Ascending aorta (tissue), 2 donors: ENCODE results near the gene MEGF8. TPM values are rescaled to one million over a fixed set of nuclear protein-coding genes. Genes with fewer than 3 reads are reported as not detected.

Experiments
- DNase-seq, 2 donors: peaks; one replicate each; pipeline ENCODE4 v3.0.0-alpha.2; 2019; ENCODE audit warnings: low spot score in 2 of 2
- H3K27ac ChIP-seq, 2 donors: fragments of 200-600 bp; sonication (generic); one replicate each; pipeline ENCODE4 v1.5.1; 2016 to 2017; ENCODE audit warnings: mild to moderate bottlenecking in 1 of 2
- H3K27me3 ChIP-seq: fragments of 200-600 bp; sonication (generic); one replicate; pipeline ENCODE4 v1.5.1; 2017
- H3K36me3 ChIP-seq, 2 donors: fragments of 200-600 bp; sonication (generic); one replicate each; pipeline ENCODE4 v1.5.1; 2016
- H3K4me1 ChIP-seq, 2 donors: fragments of 200-600 bp; sonication (generic); one replicate each; pipeline ENCODE4 v1.5.1; 2016 to 2017; ENCODE audit warnings: mild to moderate bottlenecking in 1 of 2
- H3K4me3 ChIP-seq, 2 donors: fragments of 200-600 bp; sonication (generic); one replicate each; pipeline ENCODE4 v1.5.1; 2016 to 2017; ENCODE audit warnings: mild to moderate bottlenecking in 1 of 2
- H3K9me3 ChIP-seq, 2 donors: fragments of 200-600 bp; sonication (generic); one replicate each; pipeline ENCODE4 v1.5.1; 2016
- intact Hi-C: fragments of 100-400 bp; cut with DNase I; formaldehyde crosslinking; loops from one replicate; pipeline ENCODE4 v1.15.1; 2023
- total RNA-seq: library from RNA; depleted of rRNA; stranded (reverse); fragments of >200 nt; gene quantifications from one replicate; pipeline ENCODE4 v1.1.0, GENCODE V29; 2016
- TF ChIP-seq, protein P1 (sequence below), 3 experiments: fragments of 200-600 bp in 2 of 3; fragments of 450-650 bp in 1 of 3; sonication (generic) in 2 of 3; IDR thresholded peaks; one replicate each; pipeline ENCODE4 v1.5.1; 2016 to 2019; ENCODE audit warnings: antibody characterized with exemption in 3 of 3, mild to moderate bottlenecking in 1 of 3, moderate library complexity in 1 of 3

MEGF8 gene
- total RNA-seq, 1 donor from 2014 or later, result 61.8 TPM

DNA sequence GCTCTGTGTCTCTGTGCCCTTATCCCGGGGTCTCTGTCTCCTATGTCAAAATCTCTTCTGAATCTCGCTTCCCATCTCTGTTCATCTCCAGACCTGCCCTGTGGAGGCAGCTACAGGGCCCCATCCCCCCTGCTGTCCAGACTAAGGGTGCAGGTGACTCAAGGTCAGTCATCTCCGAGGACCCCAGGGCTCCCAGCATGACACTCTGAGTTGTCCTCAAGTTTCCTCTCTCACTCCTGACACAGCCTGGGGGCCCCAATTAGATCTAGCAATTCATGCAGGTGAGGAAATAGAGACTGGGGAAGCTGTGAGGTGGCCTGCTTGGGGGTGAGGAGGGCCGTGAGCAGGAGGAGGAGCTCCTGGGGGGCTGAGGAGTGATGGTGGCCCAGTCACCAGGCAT lies 66.7 kb downstream of the MEGF8 start:
- Histone ChIP-seq H3K4me1 (peaks cover 0 to 7% of the 10 kb centered on the region in 2 donors), H3K27ac (no peak overlapping the region), H3K4me3 (no peak overlapping the region), H3K36me3 (no peaks in the 10 kb centered on the region), H3K27me3 (peaks cover 19% of the 10 kb centered on the region), H3K9me3 (no peaks in the 10 kb centered on the region)
- DNase-seq, result no peak
- intact Hi-C loops, result no loop called here
- TF ChIP-seq, protein P1, sequence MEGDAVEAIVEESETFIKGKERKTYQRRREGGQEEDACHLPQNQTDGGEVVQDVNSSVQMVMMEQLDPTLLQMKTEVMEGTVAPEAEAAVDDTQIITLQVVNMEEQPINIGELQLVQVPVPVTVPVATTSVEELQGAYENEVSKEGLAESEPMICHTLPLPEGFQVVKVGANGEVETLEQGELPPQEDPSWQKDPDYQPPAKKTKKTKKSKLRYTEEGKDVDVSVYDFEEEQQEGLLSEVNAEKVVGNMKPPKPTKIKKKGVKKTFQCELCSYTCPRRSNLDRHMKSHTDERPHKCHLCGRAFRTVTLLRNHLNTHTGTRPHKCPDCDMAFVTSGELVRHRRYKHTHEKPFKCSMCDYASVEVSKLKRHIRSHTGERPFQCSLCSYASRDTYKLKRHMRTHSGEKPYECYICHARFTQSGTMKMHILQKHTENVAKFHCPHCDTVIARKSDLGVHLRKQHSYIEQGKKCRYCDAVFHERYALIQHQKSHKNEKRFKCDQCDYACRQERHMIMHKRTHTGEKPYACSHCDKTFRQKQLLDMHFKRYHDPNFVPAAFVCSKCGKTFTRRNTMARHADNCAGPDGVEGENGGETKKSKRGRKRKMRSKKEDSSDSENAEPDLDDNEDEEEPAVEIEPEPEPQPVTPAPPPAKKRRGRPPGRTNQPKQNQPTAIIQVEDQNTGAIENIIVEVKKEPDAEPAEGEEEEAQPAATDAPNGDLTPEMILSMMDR (IDR thresholded peaks at IDR 0.05), result no peak

DNA sequence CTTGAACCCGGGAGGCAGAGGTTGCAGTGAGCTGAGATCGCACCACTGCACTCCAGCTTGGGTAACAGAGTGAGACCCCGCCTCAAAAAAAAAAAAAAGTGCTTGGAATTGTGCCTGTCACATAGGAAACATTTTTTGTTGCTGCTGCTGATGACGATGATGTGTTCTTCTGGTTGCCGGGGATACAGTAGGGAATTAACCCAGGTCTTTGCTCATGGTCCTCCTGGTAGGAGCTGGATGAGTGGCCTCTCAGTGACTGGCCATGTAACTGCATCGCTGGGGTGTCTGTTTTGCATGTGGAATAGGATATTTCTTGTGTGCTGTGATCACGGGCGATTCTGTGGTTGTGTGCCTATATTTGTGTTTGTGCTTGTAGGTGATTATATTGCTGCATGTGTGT lies 69.3 kb downstream of the MEGF8 start:
- H3K27ac ChIP-seq, result no peak overlapping the region
- H3K27me3 ChIP-seq, result peaks cover 7% of the 10 kb centered on the region
- no peak overlapping the region for H3K4me3 ChIP-seq
- DNase-seq, result no peak
- H3K36me3 ChIP-seq, result no peaks in the 10 kb centered on the region
- no peaks in the 10 kb centered on the region for H3K9me3 ChIP-seq
- intact Hi-C loops, result loop anchor here (5.0 kb wide), 1 partner anchor 317 kb away; the partner anchor contains the start of gene ZNF574
- H3K4me1 ChIP-seq, result peaks cover 7 to 11% of the 10 kb centered on the region in 2 donors
- TF ChIP-seq, protein P1 (IDR thresholded peaks at IDR 0.05), result no peak

DNA sequence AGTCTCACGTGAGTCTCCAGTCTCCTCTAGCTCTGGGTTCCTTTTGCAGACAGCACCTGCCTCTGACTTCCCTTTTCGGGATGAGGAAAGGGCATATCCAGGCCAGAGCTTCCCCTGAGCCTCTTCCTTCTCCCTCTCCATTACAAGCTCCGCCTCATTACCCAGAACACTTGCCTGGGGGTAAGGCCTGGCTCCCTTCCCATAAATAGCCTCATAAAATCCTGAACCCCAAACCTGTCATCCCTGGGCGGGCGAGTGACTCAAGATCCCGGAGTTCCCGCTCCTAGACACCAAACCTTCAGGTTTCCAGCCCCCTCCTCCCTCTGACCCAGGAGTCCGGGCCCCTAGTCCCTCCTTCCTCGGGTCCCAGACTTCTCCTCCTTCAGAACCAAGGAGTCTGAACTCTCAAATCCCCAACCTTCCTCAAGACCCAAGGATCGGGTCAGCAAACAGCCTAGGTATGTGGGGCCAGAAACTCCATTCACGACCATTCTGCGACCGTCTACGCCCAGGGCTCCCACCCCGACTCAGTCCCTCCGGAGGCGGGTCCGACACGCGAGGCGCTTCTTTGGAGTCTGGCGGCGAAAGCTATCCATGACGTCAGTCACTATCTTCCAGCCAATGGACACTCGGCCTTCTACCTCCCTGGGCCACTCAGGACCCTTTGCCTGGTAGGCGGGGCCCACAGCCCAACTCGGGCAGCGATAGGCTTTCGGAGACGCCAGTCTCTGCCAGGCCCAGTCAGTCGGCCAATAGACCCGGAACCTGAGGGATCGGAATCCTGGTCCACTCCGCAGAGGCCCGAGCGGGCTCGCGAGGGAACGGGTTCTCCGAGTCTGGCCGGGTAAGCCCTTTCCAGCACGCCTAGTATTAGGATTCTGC lies 71.2 kb downstream of the MEGF8 start:
- TF ChIP-seq, protein P1 (IDR thresholded peaks at IDR 0.05), result no peak
- Histone ChIP-seq H3K36me3 (no peaks in the 10 kb centered on the region), H3K27me3 (no peaks in the 10 kb centered on the region), H3K4me1 (peaks cover 7 to 14% of the 10 kb centered on the region in 2 donors), H3K4me3 (peak overlapping the region; percentile 54 to 68), H3K27ac (peak overlapping the region; percentile 70 to 76), H3K9me3 (no peaks in the 10 kb centered on the region)
- DNase-seq, result peak; percentile 98 to 99
- intact Hi-C loops, result loop anchor here (1.0 to 5.0 kb wide), 4 partner anchors 72 to 319 kb away; partner anchors contain the start of genes MEGF8 and ZNF574

DNA sequence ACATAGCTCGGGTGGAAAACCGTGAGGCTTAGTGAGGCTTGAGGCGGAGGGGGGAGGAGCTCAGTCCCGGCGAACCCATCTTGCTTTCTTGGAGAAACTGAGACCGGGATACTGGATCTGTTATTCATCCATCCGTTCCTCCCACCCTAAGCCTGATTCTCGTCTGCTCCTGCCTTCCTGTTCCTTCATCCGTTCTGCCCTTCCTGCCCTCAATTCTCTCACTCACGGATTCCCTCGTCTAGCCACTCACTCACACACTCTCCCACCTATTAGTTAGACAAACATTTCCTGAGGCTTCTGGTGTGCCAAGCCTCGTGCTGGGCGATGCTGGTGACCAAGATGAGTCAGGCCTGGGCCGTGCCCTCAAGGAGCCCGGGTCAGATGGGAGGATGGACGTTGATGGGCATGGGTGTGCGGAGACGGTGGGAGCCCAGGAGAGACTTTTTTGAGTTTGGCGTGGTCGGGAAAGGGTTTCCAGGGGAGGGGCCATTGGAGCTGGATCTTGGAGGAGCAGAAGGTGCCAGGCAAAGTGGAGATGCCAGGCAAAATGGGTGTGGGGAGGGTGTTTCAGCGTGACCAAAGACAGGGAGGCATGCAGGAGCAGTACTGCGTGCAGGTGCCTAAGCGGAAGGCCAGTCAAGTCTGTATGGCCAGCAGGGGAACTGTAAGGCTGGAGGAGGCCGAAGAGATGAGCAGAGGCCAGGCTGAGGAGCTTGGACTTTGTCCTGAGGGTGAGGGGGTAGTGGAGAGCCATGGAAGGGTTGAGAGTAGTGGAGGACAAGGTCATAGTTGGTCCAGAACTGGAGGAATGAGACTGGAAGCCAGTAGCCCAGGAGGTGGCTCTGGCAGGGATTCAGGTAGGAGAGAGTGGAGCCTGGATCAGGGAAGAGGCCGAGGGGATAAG lies 72.1 kb downstream of the MEGF8 start:
- Histone ChIP-seq H3K9me3 (no peaks in the 10 kb centered on the region), H3K4me3 (peak overlapping the region; percentile 54 to 68), H3K36me3 (no peaks in the 10 kb centered on the region), H3K4me1 (peaks cover 7 to 18% of the 10 kb centered on the region in 2 donors), H3K27me3 (no peaks in the 10 kb centered on the region), H3K27ac (peak overlapping the region; percentile 70 to 76)
- intact Hi-C loops, result loop anchor here (1.0 to 5.0 kb wide), 4 partner anchors 73 to 320 kb away; partner anchors contain the start of genes MEGF8 and ZNF574
- DNase-seq, result no peak
- TF ChIP-seq, protein P1 (IDR thresholded peaks at IDR 0.05), result no peak

DNA sequence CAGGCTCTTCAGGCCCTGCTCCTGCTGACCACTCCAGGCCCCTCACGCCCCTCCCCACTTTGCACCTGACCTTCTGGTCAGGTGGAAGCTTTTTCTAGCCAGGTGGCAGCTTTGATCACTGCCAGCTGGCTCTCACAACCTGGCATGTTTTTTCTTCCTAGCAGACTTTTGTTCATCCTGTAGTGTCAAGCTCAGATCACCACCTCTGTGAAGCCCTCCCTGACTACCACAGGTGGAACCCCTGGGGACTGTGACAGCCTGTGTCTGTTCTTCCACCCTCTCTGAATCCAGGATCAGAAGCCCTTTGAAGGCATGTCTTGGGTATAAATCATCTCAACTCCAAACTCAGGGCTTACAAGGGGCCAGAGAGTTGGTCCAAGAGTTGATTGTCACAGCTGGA lies 75.0 kb downstream of the MEGF8 start:
- TF ChIP-seq, protein P1 (IDR thresholded peaks at IDR 0.05), result no peak
- no peaks in the 10 kb centered on the region for H3K27me3 ChIP-seq
- DNase-seq, result no peak
- H3K9me3 ChIP-seq, result no peaks in the 10 kb centered on the region
- no peak overlapping the region for H3K27ac ChIP-seq
- H3K36me3 ChIP-seq, result no peaks in the 10 kb centered on the region
- intact Hi-C loops, result loop anchor here (10.0 kb wide), 1 partner anchor 546 kb away; no protein-coding TSS in a partner anchor
- H3K4me3 ChIP-seq, result no peak overlapping the region
- H3K4me1 ChIP-seq, result peaks cover 7 to 18% of the 10 kb centered on the region in 2 donors
